WTC11 (cell line): ENCODE data around the gene AKR1C3.

Source experiments
- AFF4 ChIP-seq: sonication (generic); formaldehyde crosslinking; IDR thresholded peaks from 2 replicates; pipeline ENCODE4 v1.8.1; 2023; ENCODE audit warnings: mild to moderate bottlenecking, missing genetic modification reagents, borderline replicate concordance
- KAT7 ChIP-seq: sonication (generic); formaldehyde crosslinking; IDR thresholded peaks from 2 replicates; pipeline ENCODE4 v1.8.1; 2023; ENCODE audit warnings: missing genetic modification reagents, mild to moderate bottlenecking, borderline replicate concordance
- NR3C1 ChIP-seq: sonication (generic); formaldehyde crosslinking; conservative IDR thresholded peaks from 2 replicates; pipeline ENCODE4 v1.8.1; 2023; ENCODE audit warnings: low read depth, mild to moderate bottlenecking, missing genetic modification reagents
- PRDM15 ChIP-seq: sonication (generic); formaldehyde crosslinking; IDR thresholded peaks from 2 replicates; pipeline ENCODE4 v1.8.0; 2022; ENCODE audit warnings: missing genetic modification reagents
- TCF7 ChIP-seq: sonication (generic); formaldehyde crosslinking; IDR thresholded peaks from 2 replicates; pipeline ENCODE4 v1.8.0; 2022; ENCODE audit warnings: mild to moderate bottlenecking, low read depth, missing genetic modification reagents, moderate library complexity
- USF2 ChIP-seq: sonication (generic); formaldehyde crosslinking; IDR thresholded peaks from 2 replicates; pipeline ENCODE4 v1.8.1; 2023; ENCODE audit warnings: mild to moderate bottlenecking, missing genetic modification reagents, moderate library complexity
- ZNF138 ChIP-seq: sonication (generic); formaldehyde crosslinking; conservative IDR thresholded peaks from 2 replicates; pipeline ENCODE4 v1.8.1; 2022; ENCODE audit warnings: mild to moderate bottlenecking, moderate library complexity, missing genetic modification reagents

GRCh38 chr10:5089865-5090264 lies 4.3 kb upstream of the AKR1C3 start:
- TF ChIP-seq ZNF138 (CRISPR knock-in tag) (no peak), KAT7 (CRISPR knock-in tag) (no peak), PRDM15 (CRISPR knock-in tag) (no peak), TCF7 (CRISPR knock-in tag) (no peak), NR3C1 (no peak), AFF4 (CRISPR knock-in tag) (no peak), USF2 (CRISPR knock-in tag) (no peak)
